Heart left ventricle (tissue), 16 donors: ENCODE results near the gene UBQLN3. TPM values are rescaled to one million over a fixed set of nuclear protein-coding genes. Genes with fewer than 3 reads are reported as not detected.

Experiments
- ATAC-seq, 4 donors: fragments of 200-7000 bp; cut with Tn5 transposase; one replicate each; pipeline ENCODE4 v1.9.1; 2020 to 2022; ENCODE audit warnings: moderate library complexity in 4 of 4, mild to moderate bottlenecking in 3 of 4, moderate number of reproducible peaks in 1 of 4
- DNase-seq, 5 donors: peaks; one replicate each; pipeline ENCODE4 v3.0.0-alpha.2; 2020
- H3K27ac ChIP-seq, 12 donors: fragments of 200-600 bp; sonication (generic) in 4 of 12; one replicate each; pipeline versions ENCODE4 v1.5.0 to v1.8.0; 2016 to 2022; ENCODE audit warnings: mild to moderate bottlenecking in 2 of 12
- H3K27me3 ChIP-seq, 9 donors: fragments of 200-600 bp; sonication (generic) in 2 of 9; one replicate each; pipeline versions ENCODE4 v1.5.1 to v1.8.0; 2016 to 2022; ENCODE audit warnings: mild to moderate bottlenecking in 3 of 9
- H3K36me3 ChIP-seq, 9 donors: fragments of 200-600 bp; sonication (generic) in 2 of 9; one replicate each; pipeline versions ENCODE4 v1.5.0 to v1.8.0; 2018 to 2022; ENCODE audit warnings: mild to moderate bottlenecking in 2 of 9
- H3K4me1 ChIP-seq, 12 donors: fragments of 200-600 bp; sonication (generic) in 4 of 12; one replicate each; pipeline versions ENCODE4 v1.5.0 to v1.8.0; 2016 to 2022; ENCODE audit warnings: mild to moderate bottlenecking in 3 of 12
- H3K4me3 ChIP-seq, 12 donors: fragments of 200-600 bp; sonication (generic) in 4 of 12; one replicate each; pipeline versions ENCODE4 v1.5.0 to v1.8.0; 2017 to 2022; ENCODE audit warnings: mild to moderate bottlenecking in 9 of 12, moderate library complexity in 4 of 12
- H3K9me3 ChIP-seq, 12 donors: fragments of 200-600 bp; sonication (generic) in 4 of 12; one replicate each; pipeline versions ENCODE4 v1.5.0 to v1.8.0; 2016 to 2022; ENCODE audit warnings: mild to moderate bottlenecking in 1 of 12
- CTCF ChIP-seq, 12 donors: fragments of 200-600 bp; sonication (generic) in 4 of 12; IDR thresholded peaks; one replicate each; pipeline versions ENCODE4 v1.5.0 to v1.8.0; 2018 to 2022; ENCODE audit warnings: antibody characterized with exemption in 12 of 12, mild to moderate bottlenecking in 5 of 12
- POLR2A ChIP-seq, 2 donors: fragments of 450-650 bp; IDR thresholded peaks; one replicate each; pipeline ENCODE4 v1.6.1; 2017; ENCODE audit warnings: antibody characterized with exemption in 2 of 2, mild to moderate bottlenecking in 2 of 2, moderate library complexity in 2 of 2
- WGBS, 4 donors: extraction: QIAGEN DNeasy Blood & Tissue Kit in 2 of 4; methylation state at CpG; one replicate each; pipeline versions ENCODE4 v1.1.5 to v1.1.7; 2013 to 2018; 5-methylcytosine and 5-hydroxymethylcytosine counted together
- intact Hi-C, 10 donors: fragments of 100-400 bp; cut with DNase I; formaldehyde crosslinking; loops; one replicate each; pipeline versions ENCODE4 v1.11.1 to v1.14.2; 2022
- polyA plus RNA-seq, 2 donors: library from polyadenylated mRNA; stranded (reverse); fragments of 200-250 nt; gene quantifications; one replicate each; pipeline ENCODE4 v1.2.3, GENCODE V29; 2013
- total RNA-seq, 9 donors: library from RNA; depleted of rRNA in 2 of 9; stranded (reverse); fragments of >200 nt in 2 of 9; fragmentation: NEBNext Ultra II Directional in 3 of 9; extraction: Animal tissue kit (Norgen Biotek cat#: 25700) in 3 of 9; gene quantifications; one replicate each; pipeline versions ENCODE4 v1.1.0 to v1.2.4, GENCODE V29; 2016 to 2023
- donor health status: ischemic (EF 13 %, LVEDD 7.1; RV severe dilation, severe dysfunction).
- donor health status: healthy with polysubstance abuse.
- donor health status: DM: no; HTN: yes; CAD: no.
- donor health status: DM: no; HTN: no; CAD: no.
- donor health status: ischemic (EF 25% LVEDD 6.9; RV normal size, moderate dysfunction).
- donor health status: ischemic (EF 25% LVEDD 5.7; RV mildly dilated, moderate dysfunction).
- donor health status: healthy.
- donor health status: DM: yes; HTN: yes; CAD: no.
- donor health status: ischemic (EF 35%, LVEDD 5.7; RV mildly dilated, moderate dysfunction).
- donor health status: nonischemic (EF 11% LVEDD 7.7; RV severe dilation, severe dysfunction).
- donor health status: DM: yes; HTN: yes; CAD: no.
- donor health status: PGD.
- donor health status: ischemic (EF 29% LVEDD 5.4; RV normal size, mild dysfunction).
- donor health status: nonischemic (EF 23%, LVEDD 6.1; RV moderate dilation, normal function).

The UBQLN3 gene
- total and polyA plus RNA-seq, 11 donors: 0.16 TPM; not detected in 10

- DNase-seq (no peak), ATAC-seq (peak in 1 of 4 donors; percentile 77)
- Histone ChIP-seq H3K9me3 (no peaks in the 10 kb centered on the region), H3K27ac (peak overlapping the region in 2 of 12 donors; percentile 39 to 51), H3K27me3 (no peaks in the 10 kb centered on the region), H3K4me1 (peaks cover 0 to 9% (median 0%) of the 10 kb centered on the region in 12 donors), H3K4me3 (no peak overlapping the region), H3K36me3 (no peaks in the 10 kb centered on the region)
- intact Hi-C loops: no loop called here
- WGBS, 4 donors: 29 to 45% (median 32%) methylated on average over 1 of the region's 1 CpG
- TF ChIP-seq POLR2A (IDR thresholded peaks at IDR 0.05): no peak
- TF ChIP-seq CTCF (IDR thresholded peaks at IDR 0.05): no peak
Observed at GRCh38 chr11:5528495-5528894, 18.7 kb upstream of the UBQLN3 start.

GRCh38 chr11:5527716-5528115 is 18.0 kb upstream of the UBQLN3 start:
- H3K9me3 ChIP-seq: no peaks in the 10 kb centered on the region
- no peak for TF ChIP-seq POLR2A (IDR thresholded peaks at IDR 0.05)
- no peak for TF ChIP-seq CTCF (IDR thresholded peaks at IDR 0.05)
- ATAC-seq: no peak
- no peaks in the 10 kb centered on the region for H3K36me3 ChIP-seq
- H3K4me1 ChIP-seq: peaks cover 0 to 9% (median 0%) of the 10 kb centered on the region in 12 donors
- no peak overlapping the region for H3K27ac ChIP-seq
- WGBS, 4 donors: 85 to 98% (median 96%) methylated on average over 5 of the region's 5 CpGs
- no peak for DNase-seq
- H3K4me3 ChIP-seq: no peak overlapping the region
- H3K27me3 ChIP-seq: no peaks in the 10 kb centered on the region
- intact Hi-C loops: no loop called here

GRCh38 chr11:5524756-5525155 is 15.0 kb upstream of the UBQLN3 start:
- 67 to 75% (median 71%) methylated on average over 3 of the region's 3 CpGs for WGBS, 4 donors
- Histone ChIP-seq H3K27me3 (no peaks in the 10 kb centered on the region), H3K4me1 (peaks cover 0 to 9% (median 0%) of the 10 kb centered on the region in 12 donors), H3K36me3 (no peaks in the 10 kb centered on the region), H3K9me3 (no peaks in the 10 kb centered on the region), H3K27ac (no peak overlapping the region), H3K4me3 (no peak overlapping the region)
- DNase-seq: no peak
- TF ChIP-seq POLR2A (IDR thresholded peaks at IDR 0.05): no peak
- TF ChIP-seq CTCF (IDR thresholded peaks at IDR 0.05): no peak
- intact Hi-C loops: loop anchor here in 1 of 10 donors (2.0 kb wide), 1 partner anchor 20 kb away; no protein-coding TSS in a partner anchor
- ATAC-seq: no peak

GRCh38 chr11:5522308-5522707 is 12.6 kb upstream of the UBQLN3 start:
- no peaks in the 10 kb centered on the region for H3K27me3 ChIP-seq
- H3K4me3 ChIP-seq: no peak overlapping the region
- WGBS, 4 donors: 60 to 83% (median 71%) methylated on average over 2 of the region's 2 CpGs
- ATAC-seq (no peak), DNase-seq (no peak)
- TF ChIP-seq POLR2A (IDR thresholded peaks at IDR 0.05) (no peak), CTCF (IDR thresholded peaks at IDR 0.05) (no peak)
- intact Hi-C loops: no loop called here
- H3K9me3 ChIP-seq: no peaks in the 10 kb centered on the region
- H3K4me1 ChIP-seq: no peaks in the 10 kb centered on the region
- no peaks in the 10 kb centered on the region for H3K36me3 ChIP-seq
- H3K27ac ChIP-seq: no peak overlapping the region
